PC-3 (cell line): ENCODE measurements around the gene TTC28. TPM values are rescaled to one million over a fixed set of nuclear protein-coding genes. Genes with fewer than 3 reads are reported as not detected.

ENCODE experiments used
- ATAC-seq: fragments of 200-7000 bp; cut with Tn5 transposase; 2 replicates; pipeline ENCODE4 v1.9.1; 2020; ENCODE audit warnings: mild to moderate bottlenecking, moderate library complexity
- BruUV-seq: library from RNA; stranded (reverse); fragments of 400-500 nt; replicated peaks from 2 replicates; lab custom pipeline; 2021; lab: Mats Ljungman, UMichigan
- CTCF ChIA-PET: fragments of 300-600 bp; sonication (Branson Sonifier 250); formaldehyde crosslinking; loops from one replicate; lab custom pipeline; 2022; ENCODE audit warnings: antibody characterized with exemption; lab: Charles Lee
- POLR2A ChIA-PET: fragments of 300-600 bp; sonication (Branson Sonifier 250); formaldehyde crosslinking; loops from one replicate; lab custom pipeline; 2022; ENCODE audit warnings: antibody characterized with exemption; ENCODE audit not compliant: unreplicated experiment; lab: Charles Lee
- DNase-seq: peaks from one replicate; pipeline ENCODE4 v3.0.0-alpha.2; 2015
- H2AFZ ChIP-seq: fragments of 300-600 bp; sonication (generic); 2 replicates; pipeline ENCODE4 v1.6.0; 2016; ENCODE audit warnings: antibody characterized with exemption, low read length
- H3F3A ChIP-seq: fragments of 300-600 bp; sonication (generic); one replicate; pipeline ENCODE4 v1.6.0; 2017; ENCODE audit warnings: antibody characterized with exemption, low read length, control low read depth, mild to moderate bottlenecking; ENCODE audit not compliant: unreplicated experiment
- H3K27ac ChIP-seq: fragments of 300-600 bp; sonication (generic); 2 replicates; pipeline ENCODE4 v1.5.1; 2016; ENCODE audit warnings: mild to moderate bottlenecking, low read length
- H3K27me3 ChIP-seq: fragments of 300-600 bp; sonication (generic); 2 replicates; pipeline ENCODE4 v1.6.1; 2016; ENCODE audit warnings: low read length, mixed read lengths
- H3K36me3 ChIP-seq: fragments of 300-600 bp; sonication (generic); 2 replicates; pipeline ENCODE4 v1.6.1; 2016; ENCODE audit warnings: low read depth, mixed run types, low read length, mixed read lengths
- H3K4me1 ChIP-seq: fragments of 300-600 bp; sonication (generic); 2 replicates; pipeline ENCODE4 v1.5.1; 2016; ENCODE audit warnings: low read length; ENCODE audit not compliant: insufficient read depth
- H3K4me2 ChIP-seq: fragments of 300-600 bp; sonication (generic); 2 replicates; pipeline ENCODE4 v1.6.0; 2016; ENCODE audit warnings: low read length
- H3K4me3 ChIP-seq: fragments of 300-600 bp; sonication (generic); 2 replicates; pipeline ENCODE4 v1.5.1; 2016; ENCODE audit warnings: mild to moderate bottlenecking, low read length, mixed read lengths
- H3K79me2 ChIP-seq: fragments of 300-600 bp; sonication (generic); 2 replicates; pipeline ENCODE4 v1.6.1; 2017; ENCODE audit warnings: low read length, mixed read lengths
- H3K9ac ChIP-seq: fragments of 300-600 bp; sonication (generic); 2 replicates; pipeline ENCODE4 v1.6.0; 2016; ENCODE audit warnings: mild to moderate bottlenecking, low read length
- H3K9me2 ChIP-seq: fragments of 300-600 bp; sonication (generic); replicated peaks from 2 replicates; pipeline ENCODE4 v1.6.1; 2016; ENCODE audit warnings: mixed run types, low read length, mixed read lengths
- H3K9me3 ChIP-seq: fragments of 300-600 bp; sonication (generic); 2 replicates; pipeline ENCODE4 v1.6.1; 2016; ENCODE audit warnings: low read length, mixed read lengths
- H4K20me1 ChIP-seq: fragments of 300-600 bp; sonication (generic); 2 replicates; pipeline ENCODE4 v1.6.1; 2016; ENCODE audit warnings: low read length, mixed read lengths
- CTCF ChIP-seq: fragments of 300-600 bp; sonication (generic); conservative IDR thresholded peaks from 2 replicates; pipeline ENCODE4 v1.5.1; 2017; ENCODE audit warnings: antibody characterized with exemption, low read depth, mild to moderate bottlenecking, low read length
- EZH2 ChIP-seq: fragments of 300-600 bp; sonication (generic); IDR thresholded peaks from one replicate; pipeline ENCODE4 v1.6.1; 2017; ENCODE audit warnings: antibody characterized with exemption, mild to moderate bottlenecking, low read length; ENCODE audit not compliant: unreplicated experiment
- EZH2phosphoT487 ChIP-seq: fragments of 300-600 bp; sonication (generic); IDR thresholded peaks from 2 replicates; pipeline ENCODE4 v1.6.1; 2018; ENCODE audit warnings: mild to moderate bottlenecking, antibody characterized with exemption, low read length, borderline replicate concordance
- intact Hi-C: fragments of 100-400 bp; cut with micrococcal nuclease; formaldehyde crosslinking; loops from 2 replicates; pipeline ENCODE4 v1.9.0; 2023
- total RNA-seq: library from RNA; depleted of rRNA; stranded (reverse); fragments of >200 nt; gene quantifications from 2 replicates; pipeline ENCODE4 v1.2.3, GENCODE V29; 2014

The TTC28 gene
- total RNA-seq, 1 experiment from 2014 or later = 6.3 TPM

DNA sequence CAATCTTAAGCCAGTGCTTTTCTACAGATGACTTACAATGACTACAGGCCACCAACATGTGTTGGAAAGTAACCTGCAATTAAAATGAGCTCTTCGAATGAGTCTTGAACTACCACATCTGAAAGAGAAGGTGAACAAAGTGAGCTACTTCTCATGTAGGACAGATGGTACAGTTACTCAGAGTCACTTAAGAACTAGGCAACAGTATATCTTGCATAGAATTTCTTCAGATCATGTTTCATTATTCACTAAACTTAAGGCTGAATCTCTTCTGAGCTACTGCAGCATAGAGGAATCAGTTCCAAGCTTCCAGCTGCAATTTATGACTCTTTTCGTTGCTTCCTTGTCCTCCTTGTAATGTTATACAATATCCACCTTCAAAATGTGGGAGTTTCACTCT lies 270.9 kb downstream of the TTC28 start:
- ATAC-seq (no peak), DNase-seq (no peak)
- TF ChIP-seq EZH2phosphoT487 (no peak), CTCF (no peak), EZH2 (no peak)
- H4K20me1 ChIP-seq = no peaks in the 10 kb centered on the region
- no peak overlapping the region for H3K9ac ChIP-seq
- H3K4me2 ChIP-seq = no peak overlapping the region
- H3K27ac ChIP-seq = no peak overlapping the region
- H3K4me1 ChIP-seq = no peaks in the 10 kb centered on the region
- H3K9me3 ChIP-seq = no peaks in the 10 kb centered on the region
- POLR2A ChIA-PET = no interaction called here
- BruUV-seq = no TSS peak
- no peak overlapping the region for H2AFZ ChIP-seq
- H3K4me3 ChIP-seq = no peak overlapping the region
- no peaks in the 10 kb centered on the region for H3K27me3 ChIP-seq
- H3K79me2 ChIP-seq = no peaks in the 10 kb centered on the region
- no peaks in the 10 kb centered on the region for H3F3A ChIP-seq
- intact Hi-C loops = no loop called here
- CTCF ChIA-PET = no interaction called here
- H3K36me3 ChIP-seq = no peaks in the 10 kb centered on the region
- no peaks in the 10 kb centered on the region for H3K9me2 ChIP-seq

GRCh38 chr22:28407645-28408044 lies 272.0 kb downstream of the TTC28 start:
- no peaks in the 10 kb centered on the region for H3K79me2 ChIP-seq
- TF ChIP-seq CTCF = no peak
- TF ChIP-seq EZH2phosphoT487 = no peak
- TF ChIP-seq EZH2 = no peak
- no peak overlapping the region for H3K4me3 ChIP-seq
- ATAC-seq = no peak
- H3K9me3 ChIP-seq = no peaks in the 10 kb centered on the region
- POLR2A ChIA-PET = no interaction called here
- no peak overlapping the region for H3K27ac ChIP-seq
- H4K20me1 ChIP-seq = no peaks in the 10 kb centered on the region
- intact Hi-C loops = no loop called here
- CTCF ChIA-PET = no interaction called here
- no TSS peak for BruUV-seq
- H3K9me2 ChIP-seq = no peaks in the 10 kb centered on the region
- H3K27me3 ChIP-seq = no peaks in the 10 kb centered on the region
- H3K4me2 ChIP-seq = no peak overlapping the region
- H3F3A ChIP-seq = no peaks in the 10 kb centered on the region
- H2AFZ ChIP-seq = no peak overlapping the region
- DNase-seq = no peak
- H3K36me3 ChIP-seq = no peaks in the 10 kb centered on the region
- no peak overlapping the region for H3K9ac ChIP-seq
- H3K4me1 ChIP-seq = no peaks in the 10 kb centered on the region

- Histone ChIP-seq H3K9ac (no peak overlapping the region), H3K4me2 (no peak overlapping the region), H3K27me3 (no peaks in the 10 kb centered on the region), H3K9me3 (no peaks in the 10 kb centered on the region), H4K20me1 (no peaks in the 10 kb centered on the region), H3K27ac (no peak overlapping the region), H3K4me3 (no peak overlapping the region), H3K9me2 (no peaks in the 10 kb centered on the region), H3K4me1 (no peaks in the 10 kb centered on the region), H2AFZ (no peak overlapping the region), H3K79me2 (no peaks in the 10 kb centered on the region), H3K36me3 (no peaks in the 10 kb centered on the region), H3F3A (no peaks in the 10 kb centered on the region)
- TF ChIP-seq CTCF (no peak), EZH2 (no peak), EZH2phosphoT487 (no peak)
- intact Hi-C loops = no loop called here
- DNase-seq (no peak), ATAC-seq (no peak)
- ChIA-PET POLR2A (no interaction called here), CTCF (no interaction called here)
- BruUV-seq = no TSS peak
These were observed 273.4 kb downstream of the TTC28 start for GRCh38 chr22:28406246-28406645.
